ENCODE measurements around the gene POM121.
A peak's percentile ranks its signal among the peaks of the same experiment; 100 is the strongest.
"Not testable (repeated sequence)": the region's sequence is repeated elsewhere in the genome, so short reads cannot be mapped to it uniquely, and the experiment has no call there.

POM121 gene

DNA sequence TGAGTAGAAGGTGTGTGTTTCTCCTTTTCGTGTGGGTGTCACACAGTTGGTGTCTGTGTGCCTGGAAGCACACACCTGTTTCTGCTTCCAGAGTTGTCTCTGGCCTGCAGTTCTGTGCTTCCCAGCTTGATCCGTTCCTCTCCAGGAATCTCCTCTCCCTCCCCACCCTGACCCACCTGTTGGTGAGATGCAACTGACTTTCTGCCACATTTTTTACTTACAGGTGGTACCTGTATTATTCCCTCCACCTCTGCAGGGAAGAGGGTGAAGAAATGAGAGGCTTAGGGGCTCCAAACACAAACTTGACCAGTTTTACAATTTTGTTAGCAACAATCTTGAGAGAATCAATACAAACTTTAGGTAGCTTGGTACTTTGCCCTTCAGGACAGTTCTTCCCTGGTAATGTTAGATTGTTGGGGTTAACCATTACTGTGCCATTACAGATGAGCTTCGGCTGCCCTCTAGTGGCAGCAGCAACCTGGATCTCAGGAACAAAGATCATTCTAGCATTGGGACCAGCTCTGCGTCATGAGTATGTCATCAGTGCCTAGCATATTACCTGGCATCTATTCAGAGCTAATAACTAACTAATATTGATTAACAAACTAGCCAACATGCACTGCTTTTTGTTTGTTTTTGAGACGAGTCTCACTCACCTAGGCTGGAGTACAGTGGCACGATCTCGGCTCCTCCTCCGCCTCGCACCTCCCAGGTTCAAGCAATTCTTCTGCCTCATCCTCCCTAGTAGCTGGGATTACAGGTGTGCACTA is 10.0 kb upstream of the POM121 start:
- not testable (repeated sequence) for H3K36me3 ChIP-seq (ENCODE audit: insufficient read depth); H3K9ac ChIP-seq; H3K4me2 ChIP-seq; H3K4me1 ChIP-seq (ENCODE audit: low read depth, poor library complexity, severe bottlenecking); H3K27ac ChIP-seq; H3K27me3 ChIP-seq (ENCODE audit: insufficient read depth, low read depth); H2AFZ ChIP-seq (ENCODE audit: low read depth); H3K4me3 ChIP-seq (IDR thresholded peaks at IDR 0.05; ENCODE audit: insufficient read depth, low read depth, low read length)
- 0 out of 2 replicates have a peak, but pooled peaks cover 11% of the 10 kb centered on the region for H4K20me1 ChIP-seq (ENCODE audit: insufficient read depth)
- TF ChIP-seq, protein P1, sequence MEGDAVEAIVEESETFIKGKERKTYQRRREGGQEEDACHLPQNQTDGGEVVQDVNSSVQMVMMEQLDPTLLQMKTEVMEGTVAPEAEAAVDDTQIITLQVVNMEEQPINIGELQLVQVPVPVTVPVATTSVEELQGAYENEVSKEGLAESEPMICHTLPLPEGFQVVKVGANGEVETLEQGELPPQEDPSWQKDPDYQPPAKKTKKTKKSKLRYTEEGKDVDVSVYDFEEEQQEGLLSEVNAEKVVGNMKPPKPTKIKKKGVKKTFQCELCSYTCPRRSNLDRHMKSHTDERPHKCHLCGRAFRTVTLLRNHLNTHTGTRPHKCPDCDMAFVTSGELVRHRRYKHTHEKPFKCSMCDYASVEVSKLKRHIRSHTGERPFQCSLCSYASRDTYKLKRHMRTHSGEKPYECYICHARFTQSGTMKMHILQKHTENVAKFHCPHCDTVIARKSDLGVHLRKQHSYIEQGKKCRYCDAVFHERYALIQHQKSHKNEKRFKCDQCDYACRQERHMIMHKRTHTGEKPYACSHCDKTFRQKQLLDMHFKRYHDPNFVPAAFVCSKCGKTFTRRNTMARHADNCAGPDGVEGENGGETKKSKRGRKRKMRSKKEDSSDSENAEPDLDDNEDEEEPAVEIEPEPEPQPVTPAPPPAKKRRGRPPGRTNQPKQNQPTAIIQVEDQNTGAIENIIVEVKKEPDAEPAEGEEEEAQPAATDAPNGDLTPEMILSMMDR (conservative IDR thresholded peaks at IDR 0.05; ENCODE audit: low read depth, low read length) = peak; percentile 91
- peaks cover 27% of the 10 kb centered on the region; the same call in 1 of the 2 replicates for H3K79me2 ChIP-seq (ENCODE audit: insufficient read depth, low read depth)

DNA sequence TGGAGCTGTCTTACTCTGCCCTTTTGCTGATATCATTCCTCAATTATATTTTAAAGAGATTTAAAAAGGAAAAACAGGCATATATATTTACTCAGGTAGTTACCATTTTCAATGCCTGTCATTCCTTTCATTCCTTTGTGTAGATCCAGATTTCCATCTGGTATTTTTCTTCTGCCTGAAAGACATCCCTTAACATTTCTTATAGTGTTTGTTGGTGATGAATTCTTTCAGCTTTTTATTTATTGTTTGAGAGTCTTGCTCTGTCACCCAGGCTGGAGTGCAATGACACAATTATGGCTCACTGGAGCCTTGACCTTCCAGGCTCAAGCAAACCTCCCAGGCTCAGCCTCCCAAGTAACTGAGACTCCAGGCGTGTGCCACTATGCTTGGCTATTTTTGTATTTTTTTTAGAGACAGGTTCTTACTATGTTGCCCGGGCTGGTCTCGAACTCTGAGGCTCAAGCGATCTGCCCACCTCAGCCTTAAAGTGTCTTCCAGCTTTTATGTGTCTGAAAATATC is 5.6 kb upstream of the POM121 start:
- H3K27ac ChIP-seq = no peak overlapping the region
- H3K27me3 ChIP-seq (ENCODE audit: insufficient read depth, low read depth) = no peaks in the 10 kb centered on the region
- H3K36me3 ChIP-seq (ENCODE audit: insufficient read depth) = no peaks in the 10 kb centered on the region
- H3K79me2 ChIP-seq (ENCODE audit: insufficient read depth, low read depth) = peaks cover 51% of the 10 kb centered on the region
- no peak overlapping the region for H3K9ac ChIP-seq
- no peak overlapping the region for H3K4me3 ChIP-seq (IDR thresholded peaks at IDR 0.05; ENCODE audit: insufficient read depth, low read depth, low read length)
- H3K4me2 ChIP-seq = no peak overlapping the region
- H3K4me1 ChIP-seq (ENCODE audit: low read depth, poor library complexity, severe bottlenecking) = peaks cover 6% of the 10 kb centered on the region
- no peak overlapping the region for H2AFZ ChIP-seq (ENCODE audit: low read depth)
- TF ChIP-seq, protein P1 (conservative IDR thresholded peaks at IDR 0.05; ENCODE audit: low read depth, low read length) = no peak
- H4K20me1 ChIP-seq (ENCODE audit: insufficient read depth) = 0 out of 2 replicates have a peak, but pooled peaks cover 14% of the 10 kb centered on the region

DNA sequence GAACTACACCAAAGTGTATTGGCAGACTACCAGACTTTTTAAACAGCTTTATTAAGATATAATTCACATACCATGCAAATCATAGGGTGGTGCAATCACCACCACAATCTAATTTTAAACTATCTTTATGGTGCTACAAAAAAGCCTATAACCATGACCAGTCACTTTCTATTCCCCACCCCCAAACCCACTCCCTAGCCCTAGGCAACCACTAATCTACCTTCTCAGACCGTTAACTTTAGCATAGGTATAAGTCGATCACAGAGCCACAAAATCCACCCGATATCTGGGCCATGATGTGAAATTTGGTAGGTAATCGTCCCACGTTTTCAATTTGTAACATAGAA is 536 bp upstream of the POM121 start:
- TF ChIP-seq, protein P1 (conservative IDR thresholded peaks at IDR 0.05; ENCODE audit: low read depth, low read length) = no peak
- Histone ChIP-seq H2AFZ (ENCODE audit: low read depth) (peak overlapping the region; percentile 60), H3K79me2 (ENCODE audit: insufficient read depth, low read depth) (peaks cover 44% of the 10 kb centered on the region)

DNA sequence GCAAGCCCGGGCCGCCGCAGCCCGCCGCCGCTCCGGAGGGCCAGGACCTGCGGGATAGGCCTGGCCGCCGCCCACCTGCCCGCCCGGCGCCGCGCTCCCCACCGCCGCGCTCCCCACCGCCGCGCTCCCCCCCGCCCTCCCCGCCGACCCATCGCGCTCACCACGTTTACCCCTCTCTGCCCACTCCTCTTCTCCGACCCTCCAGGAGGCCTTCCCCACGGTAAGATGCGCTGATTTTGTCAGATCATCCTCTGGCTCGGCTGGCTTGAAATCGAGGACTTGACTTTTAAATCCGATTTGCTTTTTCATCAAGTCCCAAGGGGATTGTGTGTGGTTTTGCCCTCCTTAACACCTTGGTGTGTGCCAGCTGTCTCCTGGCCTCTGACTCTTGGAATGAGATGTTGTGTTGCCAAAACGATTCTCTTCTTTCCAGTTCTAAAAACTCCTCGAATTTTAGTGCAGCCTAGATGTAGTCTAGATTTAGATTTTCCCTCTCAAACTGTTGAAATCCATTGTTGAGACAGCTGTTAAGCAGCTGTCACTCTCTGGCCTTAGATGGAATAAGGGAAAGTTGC is 738 bp downstream of the POM121 start:
- Histone ChIP-seq H2AFZ (ENCODE audit: low read depth) (0 out of 2 replicates have a peak overlapping the region, but pooled peaks have one; percentile 3), H4K20me1 (ENCODE audit: insufficient read depth) (0 out of 2 replicates have a peak, but pooled peaks cover 3% of the 10 kb centered on the region), H3K9ac (peak overlapping the region; percentile 89), H3K4me1 (ENCODE audit: low read depth, poor library complexity, severe bottlenecking) (peaks cover 22% of the 10 kb centered on the region), H3K27ac (peak overlapping the region; percentile 84; the same call in 1 of the 2 replicates), H3K4me3 (IDR thresholded peaks at IDR 0.05; ENCODE audit: insufficient read depth, low read depth, low read length) (no peak overlapping the region), H3K79me2 (ENCODE audit: insufficient read depth, low read depth) (peaks cover 44% of the 10 kb centered on the region), H3K36me3 (ENCODE audit: insufficient read depth) (peaks cover 11% of the 10 kb centered on the region; the same call in 1 of the 2 replicates), H3K4me2 (peak overlapping the region; percentile 98), H3K27me3 (ENCODE audit: insufficient read depth, low read depth) (no peaks in the 10 kb centered on the region)
- TF ChIP-seq, protein P1 (conservative IDR thresholded peaks at IDR 0.05; ENCODE audit: low read depth, low read length) = no peak

More for the DNA sequence above, 536 bp upstream of the POM121 start:
- Histone ChIP-seq H3K4me2 (peak overlapping the region; percentile 59), H3K36me3 (ENCODE audit: insufficient read depth) (peaks cover 8% of the 10 kb centered on the region; the same call in 1 of the 2 replicates), H3K27me3 (ENCODE audit: insufficient read depth, low read depth) (no peaks in the 10 kb centered on the region), H3K4me1 (ENCODE audit: low read depth, poor library complexity, severe bottlenecking) (peaks cover 22% of the 10 kb centered on the region), H3K27ac (peak overlapping the region; percentile 84), H3K4me3 (IDR thresholded peaks at IDR 0.05; ENCODE audit: insufficient read depth, low read depth, low read length) (no peak overlapping the region), H4K20me1 (ENCODE audit: insufficient read depth) (0 out of 2 replicates have a peak, but pooled peaks cover 3% of the 10 kb centered on the region), H3K9ac (peak overlapping the region; percentile 89)

DNA sequence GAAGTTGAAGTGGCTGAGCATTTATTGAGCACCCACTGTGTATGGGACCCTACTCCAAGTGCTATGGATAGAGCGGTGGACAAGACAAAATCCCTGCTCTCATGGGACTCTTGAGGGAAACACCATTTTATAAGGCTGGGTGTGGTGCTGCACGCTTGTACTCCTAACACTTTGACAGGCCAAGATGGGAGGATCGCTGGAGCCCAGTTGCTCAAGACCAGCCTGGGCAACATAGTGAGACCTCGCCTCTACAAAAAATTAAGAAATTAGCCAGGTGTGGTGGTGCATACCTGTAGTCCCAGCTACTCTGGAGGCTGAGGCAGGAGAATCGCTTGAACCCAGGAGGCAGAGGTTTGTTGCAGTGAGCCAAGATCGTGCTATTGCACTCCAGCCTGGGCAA is 2.9 kb downstream of the POM121 start:
- Histone ChIP-seq H3K4me1 (ENCODE audit: low read depth, poor library complexity, severe bottlenecking) (peaks cover 22% of the 10 kb centered on the region), H3K36me3 (ENCODE audit: insufficient read depth) (peaks cover 11% of the 10 kb centered on the region; the same call in 1 of the 2 replicates), H3K79me2 (ENCODE audit: insufficient read depth, low read depth) (peaks cover 27% of the 10 kb centered on the region)
- H4K20me1 ChIP-seq (ENCODE audit: insufficient read depth); H3K27me3 ChIP-seq (ENCODE audit: insufficient read depth, low read depth); H3K4me3 ChIP-seq (IDR thresholded peaks at IDR 0.05; ENCODE audit: insufficient read depth, low read depth, low read length); H3K9ac ChIP-seq; H2AFZ ChIP-seq (ENCODE audit: low read depth); H3K4me2 ChIP-seq; H3K27ac ChIP-seq: not testable (repeated sequence)

DNA sequence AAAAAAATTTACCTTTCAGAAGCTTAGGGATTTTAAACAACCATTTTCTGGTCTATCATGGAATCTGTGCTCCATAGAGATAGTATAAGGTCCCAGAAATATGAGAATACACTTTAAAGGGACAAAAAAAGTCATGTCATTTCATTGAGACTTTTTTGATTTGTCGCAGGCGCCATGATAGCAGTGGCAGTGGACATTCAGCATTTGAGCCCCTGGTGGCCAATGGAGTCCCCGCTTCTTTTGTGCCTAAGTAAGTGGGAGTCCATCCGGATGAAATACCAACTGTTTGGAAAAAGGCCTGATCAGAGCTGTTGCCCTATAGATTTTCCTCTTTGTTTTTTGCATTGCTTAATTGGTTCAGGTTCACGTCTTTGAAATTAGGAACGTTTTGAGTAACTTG is 3.3 kb downstream of the POM121 start:
- not testable (repeated sequence) for H3K9ac ChIP-seq; H3K27ac ChIP-seq; H4K20me1 ChIP-seq (ENCODE audit: insufficient read depth); H3K27me3 ChIP-seq (ENCODE audit: insufficient read depth, low read depth); H3K4me2 ChIP-seq; H2AFZ ChIP-seq (ENCODE audit: low read depth); H3K4me3 ChIP-seq (IDR thresholded peaks at IDR 0.05; ENCODE audit: insufficient read depth, low read depth, low read length)
- peaks cover 11% of the 10 kb centered on the region; the same call in 1 of the 2 replicates for H3K36me3 ChIP-seq (ENCODE audit: insufficient read depth)
- peaks cover 22% of the 10 kb centered on the region for H3K4me1 ChIP-seq (ENCODE audit: low read depth, poor library complexity, severe bottlenecking)
- peaks cover 27% of the 10 kb centered on the region for H3K79me2 ChIP-seq (ENCODE audit: insufficient read depth, low read depth)

Data from KMS-11 (cell line).